OCI-LY7 (cell line): Measurements from ENCODE around the gene ARIH1. TPM values are rescaled to one million over a fixed set of nuclear protein-coding genes. Genes with fewer than 3 reads are reported as not detected.

Source experiments
- BruUV-seq: library from RNA; stranded (reverse); fragments of 400-500 nt; replicated peaks from 2 replicates; lab custom pipeline; 2021; lab: Mats Ljungman, UMichigan
- CTCF ChIA-PET: fragments of 300-600 bp; sonication (Branson Sonifier 250); formaldehyde crosslinking; loops from one replicate; lab custom pipeline; 2022; ENCODE audit warnings: antibody characterized with exemption; ENCODE audit not compliant: unreplicated experiment; lab: Charles Lee
- POLR2A ChIA-PET: fragments of 300-600 bp; sonication (Branson Sonifier 250); formaldehyde crosslinking; loops from one replicate; lab custom pipeline; 2022; ENCODE audit warnings: antibody characterized with exemption; lab: Charles Lee
- DNase-seq: peaks from one replicate; pipeline ENCODE4 v3.0.0-alpha.2; 2015; ENCODE audit warnings: low spot score
- H2AFZ ChIP-seq: fragments of 200-600 bp; sonication (generic), shearing (Covaris generic); 2 replicates; pipeline ENCODE4 v1.6.1; 2014; ENCODE audit warnings: mild to moderate bottlenecking, antibody characterized with exemption, low read length, moderate library complexity
- H3K27ac ChIP-seq: fragments of 200-600 bp; sonication (generic); 2 replicates; pipeline ENCODE4 v1.5.1; 2014; ENCODE audit warnings: mixed run types, low read depth, mild to moderate bottlenecking, moderate library complexity, low read length, inconsistent platforms; ENCODE audit not compliant: poor library complexity, severe bottlenecking
- H3K36me3 ChIP-seq: fragments of 200-600 bp; sonication (generic); 2 replicates; pipeline ENCODE4 v1.6.1; 2014; ENCODE audit warnings: mild to moderate bottlenecking, antibody characterized with exemption, low read length, moderate library complexity, mixed read lengths; ENCODE audit not compliant: insufficient read depth
- H3K4me1 ChIP-seq: fragments of 200-600 bp; sonication (generic); 2 replicates; pipeline ENCODE4 v1.5.1; 2014; ENCODE audit warnings: mild to moderate bottlenecking, low read length; ENCODE audit not compliant: insufficient read depth, poor library complexity, severe bottlenecking
- H3K4me2 ChIP-seq: fragments of 200-600 bp; sonication (generic); 2 replicates; pipeline ENCODE4 v1.6.1; 2014; ENCODE audit warnings: mild to moderate bottlenecking, low read length
- H3K4me3 ChIP-seq: fragments of 200-600 bp; sonication (generic); 2 replicates; pipeline ENCODE4 v1.5.1; 2014; ENCODE audit warnings: mild to moderate bottlenecking, low read depth, low read length; ENCODE audit not compliant: poor library complexity, severe bottlenecking
- H3K79me2 ChIP-seq: fragments of 200-600 bp; sonication (generic); 2 replicates; pipeline ENCODE4 v1.6.1; 2016; ENCODE audit warnings: low read depth, mild to moderate bottlenecking, low read length, moderate library complexity, mixed read lengths; ENCODE audit not compliant: insufficient read depth
- H3K9me2 ChIP-seq: fragments of 200-600 bp; sonication (generic); 2 replicates; pipeline ENCODE4 v1.6.1; 2016; ENCODE audit warnings: mild to moderate bottlenecking, low read length, mixed read lengths; ENCODE audit not compliant: insufficient read depth
- H3K9me3 ChIP-seq: fragments of 200-600 bp; sonication (generic); 2 replicates; pipeline ENCODE4 v1.6.1; 2014; ENCODE audit warnings: mild to moderate bottlenecking, mixed run types, low read length, mixed read lengths
- H4K20me1 ChIP-seq: fragments of 200-600 bp; sonication (generic); 2 replicates; pipeline ENCODE4 v1.6.1; 2014; ENCODE audit warnings: mild to moderate bottlenecking, antibody characterized with exemption, low read length, moderate library complexity, mixed read lengths; ENCODE audit not compliant: insufficient read depth
- EZH2phosphoT487 ChIP-seq: fragments of 200-600 bp; sonication (generic); IDR thresholded peaks from 2 replicates; pipeline ENCODE4 v1.6.1; 2018; ENCODE audit warnings: low read depth, borderline replicate concordance, mild to moderate bottlenecking, mixed run types, antibody characterized with exemption, low read length, moderate library complexity, mixed read lengths
- intact Hi-C: fragments of 100-400 bp; cut with micrococcal nuclease; formaldehyde crosslinking; loops from one replicate; pipeline ENCODE4 v1.10.0; 2022; ENCODE audit not compliant: unreplicated experiment
- total RNA-seq, 2 experiments: library from RNA; depleted of rRNA in 1 of 2; stranded (reverse); fragments of >200 nt in 1 of 2; shearing (Covaris generic) in 1 of 2; gene quantifications; 2 replicates each; pipeline ENCODE4 v1.2.3, GENCODE V29; 2014 to 2022
- TF ChIP-seq, protein P1 (sequence below): fragments of 200-600 bp; sonication (generic); conservative IDR thresholded peaks from 2 replicates; pipeline ENCODE4 v1.5.1; 2014; ENCODE audit warnings: mild to moderate bottlenecking, antibody characterized with exemption, low read length, moderate library complexity, mixed read lengths

The ARIH1 gene
- total RNA-seq, 2 experiments from 2014 or later = 33.0 to 142 TPM

DNA sequence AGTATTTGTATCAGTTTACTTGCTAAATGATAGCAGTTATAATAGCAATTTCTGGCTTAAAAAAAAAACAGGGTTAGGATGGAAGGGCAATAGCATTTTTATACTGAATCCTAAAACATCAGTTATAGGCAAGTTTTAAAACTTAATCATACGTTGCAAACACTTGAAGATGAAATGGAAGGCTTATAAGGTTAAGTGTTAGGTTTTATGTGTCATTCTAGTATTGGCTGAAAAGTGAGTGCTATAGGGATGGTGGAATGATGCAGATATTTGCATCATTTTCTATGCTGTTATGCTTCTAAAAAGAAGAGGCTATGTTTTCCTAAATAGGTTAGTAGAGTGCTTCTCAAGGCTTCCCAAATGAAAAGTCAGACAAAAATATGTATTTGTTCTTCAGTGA lies 23.3 kb downstream of the ARIH1 start:
- no peak for DNase-seq
- ChIA-PET POLR2A (interaction anchor here (0.6 to 1.3 kb wide), 2 partner anchors 9 to 85 kb away, joined by 3 to 5 read pairs; no protein-coding TSS in a partner anchor), CTCF (no interaction called here)
- Histone ChIP-seq H3K36me3 (peaks cover 55% of the 10 kb centered on the region), H3K9me3 (no peaks in the 10 kb centered on the region), H3K4me3 (no peak overlapping the region), H4K20me1 (peaks cover 48% of the 10 kb centered on the region), H2AFZ (no peak overlapping the region), H3K9me2 (no peaks in the 10 kb centered on the region), H3K27ac (no peak overlapping the region), H3K79me2 (peaks cover 97% of the 10 kb centered on the region), H3K4me2 (no peak overlapping the region), H3K4me1 (peaks cover 11% of the 10 kb centered on the region)
- BruUV-seq = no TSS peak
- TF ChIP-seq, protein P1, sequence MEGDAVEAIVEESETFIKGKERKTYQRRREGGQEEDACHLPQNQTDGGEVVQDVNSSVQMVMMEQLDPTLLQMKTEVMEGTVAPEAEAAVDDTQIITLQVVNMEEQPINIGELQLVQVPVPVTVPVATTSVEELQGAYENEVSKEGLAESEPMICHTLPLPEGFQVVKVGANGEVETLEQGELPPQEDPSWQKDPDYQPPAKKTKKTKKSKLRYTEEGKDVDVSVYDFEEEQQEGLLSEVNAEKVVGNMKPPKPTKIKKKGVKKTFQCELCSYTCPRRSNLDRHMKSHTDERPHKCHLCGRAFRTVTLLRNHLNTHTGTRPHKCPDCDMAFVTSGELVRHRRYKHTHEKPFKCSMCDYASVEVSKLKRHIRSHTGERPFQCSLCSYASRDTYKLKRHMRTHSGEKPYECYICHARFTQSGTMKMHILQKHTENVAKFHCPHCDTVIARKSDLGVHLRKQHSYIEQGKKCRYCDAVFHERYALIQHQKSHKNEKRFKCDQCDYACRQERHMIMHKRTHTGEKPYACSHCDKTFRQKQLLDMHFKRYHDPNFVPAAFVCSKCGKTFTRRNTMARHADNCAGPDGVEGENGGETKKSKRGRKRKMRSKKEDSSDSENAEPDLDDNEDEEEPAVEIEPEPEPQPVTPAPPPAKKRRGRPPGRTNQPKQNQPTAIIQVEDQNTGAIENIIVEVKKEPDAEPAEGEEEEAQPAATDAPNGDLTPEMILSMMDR = no peak
- TF ChIP-seq EZH2phosphoT487 = no peak
- intact Hi-C loops = no loop called here

DNA sequence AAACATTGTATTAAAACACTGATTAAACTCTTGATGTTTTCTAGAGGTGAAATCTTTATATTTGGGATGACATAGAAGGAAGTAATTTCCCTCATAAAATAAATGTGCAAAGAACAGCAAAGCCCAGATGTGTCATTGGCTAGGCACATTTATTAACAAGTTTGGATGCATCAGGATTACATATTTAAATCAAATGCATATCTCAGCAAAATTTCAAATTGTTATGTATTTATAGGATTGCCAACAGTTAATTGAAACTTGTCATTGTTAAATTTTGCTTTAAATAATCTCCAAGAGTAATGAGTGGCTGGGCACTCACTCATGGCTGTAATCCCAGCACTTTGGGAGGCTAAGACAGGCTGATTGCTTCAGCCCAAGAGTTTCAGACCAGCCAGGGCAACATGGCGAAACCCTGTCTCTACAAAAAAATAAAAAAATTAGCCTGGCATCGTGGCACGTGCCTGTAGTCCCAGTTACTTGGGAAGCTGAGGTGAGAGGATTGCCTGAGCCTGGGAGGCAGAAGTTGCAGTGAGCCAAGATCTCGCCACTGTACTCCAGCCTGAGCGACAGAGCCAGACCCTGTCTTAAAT lies 28.2 kb downstream of the ARIH1 start:
- intact Hi-C loops = no loop called here
- H3K9me2 ChIP-seq = no peaks in the 10 kb centered on the region
- CTCF ChIA-PET = no interaction called here

DNA sequence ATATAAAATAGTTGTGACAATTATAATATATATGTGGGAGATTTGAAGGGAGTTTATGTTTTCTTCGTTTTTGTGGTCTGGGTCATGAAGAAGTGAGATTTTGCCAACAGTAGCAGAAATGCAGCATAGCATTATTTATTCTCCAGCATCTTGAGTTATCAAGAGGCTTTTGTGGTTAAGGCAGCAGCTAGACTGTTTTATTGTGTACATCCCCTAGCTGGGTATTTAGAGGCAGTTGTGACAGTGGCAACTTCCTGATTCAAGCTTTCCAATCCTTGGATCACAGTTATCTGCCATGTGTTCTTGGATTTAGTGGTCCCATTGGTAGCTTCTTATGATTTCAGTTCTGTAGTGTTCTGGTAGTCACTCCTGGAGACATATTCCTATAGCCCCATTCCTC lies 29.0 kb downstream of the ARIH1 start:
- Histone ChIP-seq H3K4me3 (no peak overlapping the region), H4K20me1 (peaks cover 17% of the 10 kb centered on the region), H3K9me3 (no peaks in the 10 kb centered on the region), H3K9me2 (no peaks in the 10 kb centered on the region), H3K4me1 (no peaks in the 10 kb centered on the region), H3K36me3 (peaks cover 47% of the 10 kb centered on the region), H2AFZ (no peak overlapping the region), H3K4me2 (no peak overlapping the region), H3K27ac (no peak overlapping the region), H3K79me2 (peaks cover 95% of the 10 kb centered on the region)
- CTCF ChIA-PET = no interaction called here
- no peak for TF ChIP-seq EZH2phosphoT487
- TF ChIP-seq, protein P1 = no peak
- BruUV-seq = no TSS peak
- intact Hi-C loops = no loop called here
- POLR2A ChIA-PET = interaction anchor here (1.1 kb wide), 1 partner anchor 9 kb away, joined by 3 read pairs; no protein-coding TSS in a partner anchor
- no peak for DNase-seq

More for the DNA sequence above, 28.2 kb downstream of the ARIH1 start:
- no peaks in the 10 kb centered on the region for H3K4me1 ChIP-seq
- peaks cover 55% of the 10 kb centered on the region for H3K36me3 ChIP-seq
- no peak overlapping the region for H3K27ac ChIP-seq
- TF ChIP-seq, protein P1 = no peak
- no peak for TF ChIP-seq EZH2phosphoT487
- H2AFZ ChIP-seq = no peak overlapping the region
- no peak overlapping the region for H3K4me2 ChIP-seq
- BruUV-seq = no TSS peak
- peaks cover 95% of the 10 kb centered on the region for H3K79me2 ChIP-seq
- POLR2A ChIA-PET = no interaction called here
- peaks cover 25% of the 10 kb centered on the region for H4K20me1 ChIP-seq
- DNase-seq = no peak
- H3K9me3 ChIP-seq = no peaks in the 10 kb centered on the region
- H3K4me3 ChIP-seq = no peak overlapping the region
